Measurements from ENCODE around the gene CCS.
"Not testable (repeated sequence)": the region's sequence is repeated elsewhere in the genome, so short reads cannot be mapped to it uniquely, and the experiment has no call there.

CCS gene

DNA sequence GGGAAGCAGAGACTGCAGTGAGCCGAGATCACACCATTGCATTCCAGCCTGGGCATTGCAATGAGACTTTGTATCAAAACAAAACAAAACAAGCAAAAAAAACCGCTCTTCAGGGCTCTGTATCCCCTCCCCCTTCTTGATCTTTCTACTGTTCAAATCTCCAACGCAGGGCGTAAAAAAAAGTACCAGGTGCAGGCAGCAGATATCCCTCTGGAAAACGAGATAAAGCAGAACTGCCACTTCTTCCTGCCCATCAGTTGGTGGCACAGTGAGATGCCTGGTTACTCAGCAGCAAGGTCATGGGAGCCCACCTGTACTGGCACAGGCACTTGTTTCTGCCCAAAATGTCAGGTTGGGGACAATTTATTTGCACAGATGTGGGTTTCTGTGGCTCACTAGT is 11.2 kb downstream of the CCS start:
- Histone ChIP-seq H3K4me2 (ENCODE audit: low read length) (no peak overlapping the region), H3F3A (ENCODE audit: control insufficient read depth, insufficient read depth) (peaks cover 3% of the 10 kb centered on the region; the same call in 1 of the 2 replicates), H3K36me3 (ENCODE audit: control insufficient read depth, low read length) (peaks cover 20% of the 10 kb centered on the region), H3K9me3 (ENCODE audit: control insufficient read depth, insufficient read depth, low read length) (no peaks in the 10 kb centered on the region), H3K9me2 (replicated peaks; ENCODE audit: control insufficient read depth, low read length) (no peaks in the 10 kb centered on the region), H3K27ac (ENCODE audit: low read depth, low read length) (no peak overlapping the region), H3K4me3 (ENCODE audit: low read length) (no peak overlapping the region), H3K79me2 (ENCODE audit: control insufficient read depth, low read length) (no peaks in the 10 kb centered on the region), H3K4me1 (ENCODE audit: control insufficient read depth, low read length) (peaks cover 44% of the 10 kb centered on the region), H4K20me1 (ENCODE audit: control insufficient read depth, insufficient read depth, low read depth, low read length) (no peaks in the 10 kb centered on the region), H3K27me3 (ENCODE audit: control insufficient read depth, low read length) (no peaks in the 10 kb centered on the region)
- no peak for TF ChIP-seq CTCF (IDR thresholded peaks at IDR 0.05; ENCODE audit: low read depth, low read length, poor library complexity, severe bottlenecking)
- no peak for TF ChIP-seq EZH2phosphoT487 (IDR thresholded peaks at IDR 0.05; ENCODE audit: borderline replicate concordance, low read length)

GRCh38 chr11:66606608-66607007 is 13.6 kb downstream of the CCS start:
- not testable (repeated sequence) for H3K4me2 ChIP-seq (ENCODE audit: low read length); H3K9me2 ChIP-seq (replicated peaks; ENCODE audit: control insufficient read depth, low read length); H3K4me3 ChIP-seq (ENCODE audit: low read length); H3K9me3 ChIP-seq (ENCODE audit: control insufficient read depth, insufficient read depth, low read length); H3K27me3 ChIP-seq (ENCODE audit: control insufficient read depth, low read length); H3K36me3 ChIP-seq (ENCODE audit: control insufficient read depth, low read length); H3K79me2 ChIP-seq (ENCODE audit: control insufficient read depth, low read length); H4K20me1 ChIP-seq (ENCODE audit: control insufficient read depth, insufficient read depth, low read depth, low read length)
- Histone ChIP-seq H3K27ac (ENCODE audit: low read depth, low read length) (peak overlapping the region; percentile 76; the same call in 1 of the 2 replicates), H3F3A (ENCODE audit: control insufficient read depth, insufficient read depth) (peaks cover 16% of the 10 kb centered on the region), H3K4me1 (ENCODE audit: control insufficient read depth, low read length) (peaks cover 50% of the 10 kb centered on the region)

DNA sequence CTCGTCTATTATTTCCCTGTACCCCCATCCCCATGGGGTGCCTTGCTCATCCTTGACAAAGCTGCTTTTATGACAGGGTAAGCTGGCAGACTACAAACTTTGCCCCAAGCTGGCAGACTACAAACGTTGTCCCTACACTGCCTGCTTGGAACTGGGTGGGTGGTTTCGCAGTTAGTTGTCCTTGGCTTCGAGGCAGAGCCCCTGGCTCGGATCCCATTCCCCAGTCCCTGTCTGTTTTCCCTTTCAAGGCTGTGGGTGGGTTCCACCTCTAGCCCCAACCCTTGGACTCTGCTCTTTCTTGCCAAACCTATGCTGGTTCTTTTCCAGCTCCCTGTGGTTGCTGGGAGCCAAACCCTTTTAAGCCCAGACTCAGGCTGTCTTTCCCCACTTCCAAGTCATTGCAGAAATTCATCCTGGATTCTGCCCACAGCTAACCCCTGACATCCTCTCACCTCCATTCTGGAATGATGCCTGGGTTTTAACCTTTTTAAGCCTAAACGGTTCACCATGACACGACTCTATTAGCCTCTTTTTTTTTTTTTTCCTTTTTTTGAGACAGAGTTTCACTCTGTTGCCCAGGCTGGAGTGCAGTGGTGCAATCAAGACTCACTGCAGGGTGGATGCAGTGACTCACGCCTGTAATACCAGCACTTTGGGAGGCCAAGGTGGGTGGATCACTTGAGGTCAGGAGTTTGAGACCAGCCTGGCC is 14.3 kb downstream of the CCS start:
- no peaks in the 10 kb centered on the region for H3K27me3 ChIP-seq (ENCODE audit: control insufficient read depth, low read length)
- peak overlapping the region; percentile 76 for H3K27ac ChIP-seq (ENCODE audit: low read depth, low read length)
- H3K36me3 ChIP-seq (ENCODE audit: control insufficient read depth, low read length): no peaks in the 10 kb centered on the region; the same call in 1 of the 2 replicates
- TF ChIP-seq CTCF (IDR thresholded peaks at IDR 0.05; ENCODE audit: low read depth, low read length, poor library complexity, severe bottlenecking): no peak
- no peak for TF ChIP-seq EZH2phosphoT487 (IDR thresholded peaks at IDR 0.05; ENCODE audit: borderline replicate concordance, low read length)
- no peak overlapping the region for H3K4me2 ChIP-seq (ENCODE audit: low read length)
- no peaks in the 10 kb centered on the region for H4K20me1 ChIP-seq (ENCODE audit: control insufficient read depth, insufficient read depth, low read depth, low read length)
- peaks cover 16% of the 10 kb centered on the region for H3F3A ChIP-seq (ENCODE audit: control insufficient read depth, insufficient read depth)
- H3K9me2 ChIP-seq (replicated peaks; ENCODE audit: control insufficient read depth, low read length): no peaks in the 10 kb centered on the region
- H3K9me3 ChIP-seq (ENCODE audit: control insufficient read depth, insufficient read depth, low read length): no peaks in the 10 kb centered on the region
- H3K4me1 ChIP-seq (ENCODE audit: control insufficient read depth, low read length): peaks cover 55% of the 10 kb centered on the region
- 0 out of 2 replicates have a peak overlapping the region, but pooled peaks have one; percentile 15 for H3K4me3 ChIP-seq (ENCODE audit: low read length)
- peaks cover 10% of the 10 kb centered on the region; the same call in 1 of the 2 replicates for H3K79me2 ChIP-seq (ENCODE audit: control insufficient read depth, low read length)
